ENCODE measurements around the gene PTDSS2.

DNA sequence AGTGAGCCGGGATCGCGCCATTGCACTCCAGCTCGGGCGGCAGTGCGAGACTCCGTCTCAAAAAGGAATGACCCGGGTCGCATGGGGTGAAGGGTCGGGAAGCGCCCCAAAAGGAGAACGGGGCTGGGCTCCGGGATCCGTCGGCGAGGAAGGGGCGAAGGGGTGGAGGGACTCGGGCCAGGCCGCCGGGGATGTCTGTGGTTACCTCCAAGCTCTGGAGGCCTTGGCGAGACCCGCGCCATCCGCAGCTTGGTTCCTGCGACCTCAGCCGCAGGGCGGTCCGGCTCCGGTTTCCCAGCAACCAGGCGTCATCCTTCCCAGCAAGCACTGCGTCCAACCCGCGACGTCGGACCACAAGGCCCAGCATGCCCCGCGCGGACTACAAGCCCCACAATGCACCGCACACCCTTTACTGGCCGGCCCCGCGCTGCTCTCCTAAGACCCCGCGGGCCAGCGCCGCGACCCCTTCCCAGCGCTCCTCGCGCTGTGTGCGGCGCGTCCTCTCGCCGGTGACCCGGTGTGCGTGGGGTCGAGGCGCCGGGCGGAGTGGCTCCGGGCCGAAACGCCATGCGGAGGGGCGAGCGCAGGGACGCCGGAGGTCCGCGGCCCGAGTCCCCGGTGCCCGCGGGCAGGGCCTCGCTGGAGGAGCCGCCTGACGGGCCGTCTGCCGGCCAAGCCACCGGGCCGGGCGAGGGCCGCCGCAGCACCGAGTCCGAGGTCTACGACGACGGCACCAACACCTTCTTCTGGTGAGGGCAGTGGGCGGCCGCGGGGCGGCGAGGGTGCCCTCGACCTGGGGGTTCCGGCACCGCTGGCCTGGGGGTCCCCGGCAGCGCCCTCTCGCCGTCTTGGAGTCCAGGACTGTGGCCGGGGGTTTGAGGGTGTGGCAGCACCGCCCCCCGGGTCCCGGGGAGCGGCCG lies at the start of gene PTDSS2:
- TF ChIP-seq, protein P1, sequence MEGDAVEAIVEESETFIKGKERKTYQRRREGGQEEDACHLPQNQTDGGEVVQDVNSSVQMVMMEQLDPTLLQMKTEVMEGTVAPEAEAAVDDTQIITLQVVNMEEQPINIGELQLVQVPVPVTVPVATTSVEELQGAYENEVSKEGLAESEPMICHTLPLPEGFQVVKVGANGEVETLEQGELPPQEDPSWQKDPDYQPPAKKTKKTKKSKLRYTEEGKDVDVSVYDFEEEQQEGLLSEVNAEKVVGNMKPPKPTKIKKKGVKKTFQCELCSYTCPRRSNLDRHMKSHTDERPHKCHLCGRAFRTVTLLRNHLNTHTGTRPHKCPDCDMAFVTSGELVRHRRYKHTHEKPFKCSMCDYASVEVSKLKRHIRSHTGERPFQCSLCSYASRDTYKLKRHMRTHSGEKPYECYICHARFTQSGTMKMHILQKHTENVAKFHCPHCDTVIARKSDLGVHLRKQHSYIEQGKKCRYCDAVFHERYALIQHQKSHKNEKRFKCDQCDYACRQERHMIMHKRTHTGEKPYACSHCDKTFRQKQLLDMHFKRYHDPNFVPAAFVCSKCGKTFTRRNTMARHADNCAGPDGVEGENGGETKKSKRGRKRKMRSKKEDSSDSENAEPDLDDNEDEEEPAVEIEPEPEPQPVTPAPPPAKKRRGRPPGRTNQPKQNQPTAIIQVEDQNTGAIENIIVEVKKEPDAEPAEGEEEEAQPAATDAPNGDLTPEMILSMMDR (IDR thresholded peaks at IDR 0.05) = peak in 1 of 6 experiments; percentile 27
- TF ChIP-seq POLR2A (IDR thresholded peaks at IDR 0.05) = peak; percentile 44 to 58

Data from Peyer's patch (tissue), 4 donors.